ENCODE results near the gene RBP3.
A peak's percentile ranks its signal among the peaks of the same experiment; 100 is the strongest.
"Not testable (repeated sequence)": the region's sequence is repeated elsewhere in the genome, so short reads cannot be mapped to it uniquely, and the experiment has no call there.

RBP3 gene

DNA sequence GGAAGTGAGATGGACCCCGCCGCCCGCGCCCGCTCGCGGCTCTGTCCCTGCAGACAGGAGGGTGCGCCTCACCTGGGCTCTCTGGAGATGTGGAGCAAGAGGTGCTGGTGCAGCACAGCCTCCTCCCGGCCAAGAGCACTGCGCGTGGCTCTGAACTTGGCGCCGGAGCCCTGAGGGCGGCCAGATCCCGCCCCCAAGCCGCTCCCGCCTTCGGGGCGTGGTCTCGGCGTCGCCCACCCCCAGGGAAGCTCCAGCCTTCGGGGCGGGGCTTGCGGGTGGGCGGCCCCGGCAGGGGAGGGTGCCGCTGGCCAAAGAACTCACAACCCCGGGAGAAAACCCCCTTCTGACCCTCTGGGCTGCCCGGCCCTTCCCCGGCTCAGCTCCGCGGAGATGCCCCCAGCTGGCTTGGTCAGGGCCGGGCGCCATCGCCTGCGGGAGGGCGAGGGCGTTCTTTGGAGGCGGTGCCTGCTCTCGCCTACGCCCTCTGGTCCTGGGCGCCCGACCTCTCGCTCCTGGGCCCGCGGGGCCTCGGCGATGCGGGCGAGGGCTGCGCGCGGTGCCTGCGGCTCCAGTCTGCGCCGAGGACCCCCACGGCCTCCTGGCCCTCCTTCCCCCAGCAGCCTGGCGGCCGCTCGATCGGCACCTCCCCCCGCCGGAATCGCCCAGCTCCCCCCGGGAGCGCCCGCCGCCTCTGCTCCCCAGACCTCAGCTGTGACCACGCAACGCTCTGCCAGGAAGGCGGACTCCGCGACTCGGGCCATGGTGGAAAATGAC is 36.2 kb downstream of the RBP3 start, which contains the start of gene ZNF488 (continued):
- TF ChIP-seq ZNF561 (tag by site-specific recombination; IDR thresholded peaks at IDR 0.05; ENCODE audit: borderline replicate concordance) = no peak; the same call in 1 of the 2 replicates
- TF ChIP-seq ZNF530 (tag by site-specific recombination; IDR thresholded peaks at IDR 0.05; ENCODE audit: low read depth) = no peak
- TF ChIP-seq, protein P1, sequence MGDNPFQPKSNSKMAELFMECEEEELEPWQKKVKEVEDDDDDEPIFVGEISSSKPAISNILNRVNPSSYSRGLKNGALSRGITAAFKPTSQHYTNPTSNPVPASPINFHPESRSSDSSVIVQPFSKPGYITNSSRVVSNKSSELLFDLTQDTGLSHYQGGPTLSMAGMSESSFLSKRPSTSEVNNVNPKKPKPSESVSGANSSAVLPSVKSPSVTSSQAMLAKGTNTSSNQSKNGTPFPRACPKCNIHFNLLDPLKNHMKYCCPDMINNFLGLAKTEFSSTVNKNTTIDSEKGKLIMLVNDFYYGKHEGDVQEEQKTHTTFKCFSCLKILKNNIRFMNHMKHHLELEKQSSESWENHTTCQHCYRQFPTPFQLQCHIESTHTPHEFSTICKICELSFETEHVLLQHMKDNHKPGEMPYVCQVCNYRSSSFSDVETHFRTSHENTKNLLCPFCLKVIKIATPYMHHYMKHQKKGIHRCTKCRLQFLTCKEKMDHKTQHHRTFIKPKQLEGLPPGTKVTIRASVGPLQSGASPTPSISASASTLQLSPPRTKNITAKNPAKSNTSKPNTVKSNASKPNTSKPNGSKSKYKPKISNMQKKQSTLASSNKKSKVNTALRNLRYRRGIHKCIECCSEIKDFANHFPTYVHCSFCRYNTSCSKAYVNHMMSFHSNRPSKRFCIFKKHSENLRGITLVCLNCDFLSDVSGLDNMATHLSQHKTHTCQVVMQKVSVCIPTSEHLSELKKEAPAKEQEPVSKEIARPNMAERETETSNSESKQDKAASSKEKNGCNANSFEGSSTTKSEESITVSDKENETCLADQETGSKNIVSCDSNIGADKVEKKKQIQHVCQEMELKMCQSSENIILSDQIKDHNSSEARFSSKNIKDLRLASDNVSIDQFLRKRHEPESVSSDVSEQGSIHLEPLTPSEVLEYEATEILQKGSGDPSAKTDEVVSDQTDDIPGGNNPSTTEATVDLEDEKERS (tag by site-specific recombination; IDR thresholded peaks at IDR 0.05) = no peak
- 0 out of 2 replicates have a peak, but pooled peaks have one; percentile 43 for TF ChIP-seq ZEB2 (tag by site-specific recombination; IDR thresholded peaks at IDR 0.05)
- no peak for TF ChIP-seq ZBTB48 (tag by site-specific recombination; IDR thresholded peaks at IDR 0.05)
- TF ChIP-seq ZFP37 (tag by site-specific recombination; IDR thresholded peaks at IDR 0.05) = 0 out of 2 replicates have a peak, but pooled peaks have one; percentile 69
- TF ChIP-seq, protein P2, sequence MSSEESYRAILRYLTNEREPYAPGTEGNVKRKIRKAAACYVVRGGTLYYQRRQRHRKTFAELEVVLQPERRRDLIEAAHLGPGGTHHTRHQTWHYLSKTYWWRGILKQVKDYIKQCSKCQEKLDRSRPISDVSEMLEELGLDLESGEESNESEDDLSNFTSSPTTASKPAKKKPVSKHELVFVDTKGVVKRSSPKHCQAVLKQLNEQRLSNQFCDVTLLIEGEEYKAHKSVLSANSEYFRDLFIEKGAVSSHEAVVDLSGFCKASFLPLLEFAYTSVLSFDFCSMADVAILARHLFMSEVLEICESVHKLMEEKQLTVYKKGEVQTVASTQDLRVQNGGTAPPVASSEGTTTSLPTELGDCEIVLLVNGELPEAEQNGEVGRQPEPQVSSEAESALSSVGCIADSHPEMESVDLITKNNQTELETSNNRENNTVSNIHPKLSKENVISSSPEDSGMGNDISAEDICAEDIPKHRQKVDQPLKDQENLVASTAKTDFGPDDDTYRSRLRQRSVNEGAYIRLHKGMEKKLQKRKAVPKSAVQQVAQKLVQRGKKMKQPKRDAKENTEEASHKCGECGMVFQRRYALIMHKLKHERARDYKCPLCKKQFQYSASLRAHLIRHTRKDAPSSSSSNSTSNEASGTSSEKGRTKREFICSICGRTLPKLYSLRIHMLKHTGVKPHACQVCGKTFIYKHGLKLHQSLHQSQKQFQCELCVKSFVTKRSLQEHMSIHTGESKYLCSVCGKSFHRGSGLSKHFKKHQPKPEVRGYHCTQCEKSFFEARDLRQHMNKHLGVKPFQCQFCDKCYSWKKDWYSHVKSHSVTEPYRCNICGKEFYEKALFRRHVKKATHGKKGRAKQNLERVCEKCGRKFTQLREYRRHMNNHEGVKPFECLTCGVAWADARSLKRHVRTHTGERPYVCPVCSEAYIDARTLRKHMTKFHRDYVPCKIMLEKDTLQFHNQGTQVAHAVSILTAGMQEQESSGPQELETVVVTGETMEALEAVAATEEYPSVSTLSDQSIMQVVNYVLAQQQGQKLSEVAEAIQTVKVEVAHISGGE (tag by site-specific recombination; conservative IDR thresholded peaks at IDR 0.05; ENCODE audit: low read depth) = 0 out of 2 replicates have a peak, but pooled peaks have one; percentile 1
- no peak for TF ChIP-seq ZNF785 (tag by site-specific recombination; IDR thresholded peaks at IDR 0.05)
- TF ChIP-seq ZNF223 (tag by site-specific recombination; IDR thresholded peaks at IDR 0.05) = no peak
- no peak for TF ChIP-seq ZNF521 (tag by site-specific recombination; IDR thresholded peaks at IDR 0.05)
- TF ChIP-seq ZBTB17 (tag by site-specific recombination; IDR thresholded peaks at IDR 0.05) = peak; percentile 53; the same call in 1 of the 2 replicates
- peak; percentile 72 for TF ChIP-seq ZNF335 (tag by site-specific recombination; conservative IDR thresholded peaks at IDR 0.05)
- no peak for TF ChIP-seq ZNF510 (tag by site-specific recombination; IDR thresholded peaks at IDR 0.05; ENCODE audit: insufficient replicate concordance)
- TF ChIP-seq ZSCAN30 (tag by site-specific recombination; IDR thresholded peaks at IDR 0.05) = 0 out of 2 replicates have a peak, but pooled peaks have one; percentile 22
- TF ChIP-seq ZNF341 (tag by site-specific recombination; IDR thresholded peaks at IDR 0.05; ENCODE audit: low read depth) = peak; percentile 95

DNA sequence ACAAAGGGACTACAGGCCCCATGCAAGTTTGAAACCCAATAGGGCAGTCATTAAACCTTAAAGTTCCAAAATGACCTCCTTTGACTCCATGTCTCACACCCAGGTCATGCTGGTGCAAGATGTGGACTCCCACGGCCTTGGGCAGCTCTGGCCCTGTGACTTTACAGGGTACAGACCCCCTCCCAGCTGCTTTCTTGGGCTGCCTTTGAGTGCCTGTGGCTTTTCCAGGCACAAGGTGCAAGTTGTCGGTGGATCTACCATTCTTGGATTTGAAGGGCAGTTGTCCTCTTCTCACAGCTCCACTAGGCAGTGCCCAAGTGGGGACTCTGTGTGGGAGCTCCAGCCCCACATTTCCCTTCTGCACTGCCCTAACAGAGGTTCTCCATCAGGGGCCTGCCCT is 37.9 kb downstream of the RBP3 start:
- CTCF ChIA-PET; H3K27ac ChIP-seq (ENCODE audit: extremely low read depth, low read depth, low read length); H3K4me3 ChIP-seq (ENCODE audit: low read depth, low read length); H3K9me3 ChIP-seq (ENCODE audit: control insufficient read depth, insufficient read depth, low read depth, low read length); POLR2A ChIA-PET; H3K36me3 ChIP-seq (ENCODE audit: control insufficient read depth in 2 of 2, insufficient read depth in 1 of 2, low read length in 2 of 2); H3K4me1 ChIP-seq (ENCODE audit: control insufficient read depth, insufficient read depth, low read length): not testable (repeated sequence)

DNA sequence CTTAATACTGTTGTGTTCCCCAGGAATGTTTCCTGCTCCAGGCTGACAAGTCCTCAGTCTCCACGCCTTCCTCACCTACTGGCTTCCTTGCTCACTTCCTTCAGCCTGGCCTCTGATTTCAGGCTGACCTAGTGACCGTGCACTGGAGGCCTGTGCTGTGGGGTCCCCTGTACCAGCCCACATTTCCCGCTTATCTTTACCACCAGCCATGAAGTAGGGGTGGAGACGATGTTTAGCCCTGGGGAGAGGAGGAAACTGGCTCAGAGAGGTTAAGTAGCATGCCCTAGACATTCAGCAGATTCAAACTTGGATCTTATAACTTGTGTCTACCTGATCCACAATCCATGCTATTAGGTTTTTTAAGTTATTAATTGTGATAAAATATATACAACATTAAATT is 40.7 kb downstream of the RBP3 start:
- no peak overlapping the region for H3K27ac ChIP-seq (ENCODE audit: extremely low read depth, low read depth, low read length)
- no peak overlapping the region for H3K4me3 ChIP-seq (ENCODE audit: low read depth, low read length)
- CTCF ChIA-PET = no interaction called here
- H3K36me3 ChIP-seq (ENCODE audit: control insufficient read depth in 2 of 2, insufficient read depth in 1 of 2, low read length in 2 of 2) = no peaks in the 10 kb centered on the region
- no peaks in the 10 kb centered on the region for H3K4me1 ChIP-seq (ENCODE audit: control insufficient read depth, insufficient read depth, low read length)
- H3K9me3 ChIP-seq (ENCODE audit: control insufficient read depth, insufficient read depth, low read depth, low read length) = no peaks in the 10 kb centered on the region
- POLR2A ChIA-PET = no interaction called here
- TF ChIP-seq ZNF121 (tag by site-specific recombination; IDR thresholded peaks at IDR 0.05) (no peak), ZNF266 (tag by site-specific recombination; IDR thresholded peaks at IDR 0.05; ENCODE audit: low read depth) (no peak), ZNF660 (tag by site-specific recombination; IDR thresholded peaks at IDR 0.05) (no peak), ZNF138 (tag by site-specific recombination; IDR thresholded peaks at IDR 0.05; ENCODE audit: borderline replicate concordance) (no peak), KLF10 (tag by site-specific recombination; IDR thresholded peaks at IDR 0.05) (no peak), ZNF555 (tag by site-specific recombination; conservative IDR thresholded peaks at IDR 0.05) (no peak)
- TF ChIP-seq, protein P3, sequence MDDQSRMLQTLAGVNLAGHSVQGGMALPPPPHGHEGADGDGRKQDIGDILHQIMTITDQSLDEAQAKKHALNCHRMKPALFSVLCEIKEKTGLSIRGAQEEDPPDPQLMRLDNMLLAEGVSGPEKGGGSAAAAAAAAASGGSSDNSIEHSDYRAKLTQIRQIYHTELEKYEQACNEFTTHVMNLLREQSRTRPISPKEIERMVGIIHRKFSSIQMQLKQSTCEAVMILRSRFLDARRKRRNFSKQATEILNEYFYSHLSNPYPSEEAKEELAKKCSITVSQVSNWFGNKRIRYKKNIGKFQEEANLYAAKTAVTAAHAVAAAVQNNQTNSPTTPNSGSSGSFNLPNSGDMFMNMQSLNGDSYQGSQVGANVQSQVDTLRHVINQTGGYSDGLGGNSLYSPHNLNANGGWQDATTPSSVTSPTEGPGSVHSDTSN (CRISPR knock-in tag; IDR thresholded peaks at IDR 0.05) = no peak
- TF ChIP-seq, protein P2 (tag by site-specific recombination; conservative IDR thresholded peaks at IDR 0.05; ENCODE audit: low read depth) = no peak

Measured in HEK293 (cell line).